ENCODE data around the gene HINT3. TPM values are rescaled to one million over a fixed set of nuclear protein-coding genes. Genes with fewer than 3 reads are reported as not detected.

Gene HINT3
- total RNA-seq, 4 donors from 2014 or later, result 9.9 to 18.2 (median 11.5) TPM

DNA sequence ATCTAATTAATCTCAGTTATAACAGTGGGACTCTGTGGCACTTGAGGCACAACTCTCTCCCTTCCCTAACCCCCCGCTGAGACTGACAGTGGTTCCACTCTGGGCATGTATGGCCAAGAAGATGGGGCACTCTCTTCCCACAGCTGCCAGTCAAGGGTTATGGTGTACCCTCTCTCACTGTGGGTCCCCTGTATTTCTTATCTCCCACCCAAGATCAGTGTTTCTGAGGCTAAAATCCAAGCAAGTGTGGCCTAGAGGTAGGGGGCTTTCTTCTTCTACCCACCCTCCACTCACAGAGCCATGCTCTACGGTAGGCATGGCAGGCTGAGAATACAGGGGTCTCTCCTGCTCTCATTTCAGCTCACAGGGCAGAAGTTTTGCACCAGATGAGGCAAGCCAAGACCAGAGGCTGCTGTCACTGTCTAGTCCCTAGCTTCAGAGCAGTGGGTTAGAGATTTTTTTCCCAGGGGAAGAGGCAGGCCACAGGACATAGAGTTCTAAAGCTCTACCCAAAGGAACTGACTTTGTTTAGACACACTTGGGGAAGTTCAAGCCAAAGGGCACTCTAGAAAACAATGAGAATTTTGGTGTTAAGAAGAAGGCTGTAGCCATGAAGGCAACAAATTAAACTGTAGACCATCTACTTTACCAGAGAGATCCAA lies 31.7 kb upstream of the HINT3 start:
- peaks cover 0 to 55% (median 0%) of the 10 kb centered on the region in 3 donors for H3K36me3 ChIP-seq
- no peaks in the 10 kb centered on the region for H3K27me3 ChIP-seq
- H3K27ac ChIP-seq, result peak overlapping the region in 1 of 4 donors; percentile 11
- no peak for DNase-seq
- no peaks in the 10 kb centered on the region for H3K9me3 ChIP-seq
- no peak overlapping the region for H3K4me3 ChIP-seq
- TF ChIP-seq CTCF (IDR thresholded peaks at IDR 0.05), result no peak
- peaks cover 0 to 15% (median 0%) of the 10 kb centered on the region in 4 donors for H3K4me1 ChIP-seq

DNA sequence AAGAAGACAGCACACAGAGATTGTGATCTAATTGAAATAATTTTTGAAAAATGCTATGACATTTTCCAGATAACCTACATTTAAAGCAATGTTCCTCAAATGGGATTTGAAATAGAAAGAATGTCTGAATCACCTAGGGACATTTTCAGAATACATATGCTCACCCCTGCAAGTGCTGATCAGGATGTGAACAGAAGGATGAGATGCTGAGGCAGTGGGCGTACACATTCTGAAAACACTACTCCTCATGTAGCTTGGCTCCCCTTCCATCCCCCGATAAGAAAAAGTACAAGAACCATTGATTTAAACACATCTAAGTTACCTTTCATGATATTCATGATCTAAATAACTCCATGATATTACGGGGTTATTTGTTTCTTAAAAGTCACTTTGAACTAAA lies 29.9 kb upstream of the HINT3 start:
- H3K9me3 ChIP-seq, result no peaks in the 10 kb centered on the region
- TF ChIP-seq CTCF (IDR thresholded peaks at IDR 0.05), result no peak
- no peak for TF ChIP-seq POLR2A (IDR thresholded peaks at IDR 0.05)
- no peak for DNase-seq
- H3K27me3 ChIP-seq, result no peaks in the 10 kb centered on the region
- H3K27ac ChIP-seq, result no peak overlapping the region
- H3K4me1 ChIP-seq, result peaks cover 0 to 8% (median 0%) of the 10 kb centered on the region in 4 donors
- peaks cover 0 to 49% (median 0%) of the 10 kb centered on the region in 3 donors for H3K36me3 ChIP-seq
- no peak overlapping the region for H3K4me3 ChIP-seq

DNA sequence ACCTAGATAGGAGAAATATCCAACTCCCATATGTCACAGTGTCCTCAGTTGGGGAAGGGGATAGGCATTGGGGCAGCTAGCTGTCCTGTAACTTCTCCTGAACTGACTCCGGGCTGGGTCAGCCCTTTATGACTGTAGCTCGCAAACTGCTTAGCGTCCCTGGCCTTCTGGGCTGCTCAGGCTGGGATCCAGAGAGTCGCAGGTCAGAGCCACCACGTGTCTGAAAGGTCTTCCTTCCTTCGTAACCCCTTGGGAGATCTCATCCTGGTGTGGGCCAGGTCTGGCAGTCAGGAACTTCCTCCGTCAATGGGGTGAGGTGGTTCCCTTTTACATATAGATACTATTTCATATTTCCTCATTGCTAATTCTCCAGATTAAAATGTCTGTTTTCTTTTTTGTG lies 28.8 kb upstream of the HINT3 start:
- Histone ChIP-seq H3K27me3 (no peaks in the 10 kb centered on the region), H3K36me3 (peaks cover 0 to 40% (median 0%) of the 10 kb centered on the region in 3 donors), H3K4me3 (no peak overlapping the region), H3K4me1 (peaks cover 0 to 8% (median 0%) of the 10 kb centered on the region in 4 donors), H3K27ac (no peak overlapping the region), H3K9me3 (no peaks in the 10 kb centered on the region)
- TF ChIP-seq POLR2A (IDR thresholded peaks at IDR 0.05) (no peak), CTCF (IDR thresholded peaks at IDR 0.05) (no peak)
- no peak for DNase-seq

DNA sequence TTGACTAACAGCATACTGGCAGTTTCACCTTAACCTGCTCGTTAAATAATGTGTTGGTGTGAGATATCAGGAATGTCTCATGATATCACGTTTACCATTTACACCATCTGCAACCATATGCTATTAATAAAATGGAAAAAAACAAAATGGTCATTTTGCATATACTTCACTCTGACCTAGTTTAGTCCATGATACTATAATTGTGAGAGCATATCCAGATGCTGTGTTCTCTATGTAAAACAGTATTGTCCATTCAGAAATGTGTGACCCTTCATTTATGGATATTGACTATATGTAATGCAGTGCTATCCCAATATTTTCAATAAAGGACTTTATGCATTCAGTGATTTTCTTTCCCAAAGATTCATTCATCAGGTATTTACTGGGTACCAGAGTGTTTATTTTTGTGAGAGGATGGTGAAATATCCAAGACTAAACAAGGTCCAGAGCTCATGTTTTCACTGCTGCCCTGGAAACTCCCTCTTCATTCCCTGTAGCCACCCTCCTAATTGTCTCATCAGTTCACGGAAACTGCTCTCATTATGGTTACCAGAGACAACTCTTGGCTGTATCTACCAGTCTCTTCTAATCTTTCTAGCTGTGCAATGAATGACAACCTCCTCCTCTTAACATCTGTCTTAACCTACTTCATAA lies 25.7 kb upstream of the HINT3 start:
- TF ChIP-seq POLR2A (IDR thresholded peaks at IDR 0.05), result no peak
- TF ChIP-seq CTCF (IDR thresholded peaks at IDR 0.05), result no peak
- no peaks in the 10 kb centered on the region for H3K27me3 ChIP-seq
- H3K9me3 ChIP-seq, result no peaks in the 10 kb centered on the region
- H3K4me3 ChIP-seq, result no peak overlapping the region
- DNase-seq, result no peak
- no peak overlapping the region for H3K27ac ChIP-seq
- no peaks in the 10 kb centered on the region for H3K4me1 ChIP-seq
- H3K36me3 ChIP-seq, result peaks cover 0 to 17% (median 0%) of the 10 kb centered on the region in 3 donors

DNA sequence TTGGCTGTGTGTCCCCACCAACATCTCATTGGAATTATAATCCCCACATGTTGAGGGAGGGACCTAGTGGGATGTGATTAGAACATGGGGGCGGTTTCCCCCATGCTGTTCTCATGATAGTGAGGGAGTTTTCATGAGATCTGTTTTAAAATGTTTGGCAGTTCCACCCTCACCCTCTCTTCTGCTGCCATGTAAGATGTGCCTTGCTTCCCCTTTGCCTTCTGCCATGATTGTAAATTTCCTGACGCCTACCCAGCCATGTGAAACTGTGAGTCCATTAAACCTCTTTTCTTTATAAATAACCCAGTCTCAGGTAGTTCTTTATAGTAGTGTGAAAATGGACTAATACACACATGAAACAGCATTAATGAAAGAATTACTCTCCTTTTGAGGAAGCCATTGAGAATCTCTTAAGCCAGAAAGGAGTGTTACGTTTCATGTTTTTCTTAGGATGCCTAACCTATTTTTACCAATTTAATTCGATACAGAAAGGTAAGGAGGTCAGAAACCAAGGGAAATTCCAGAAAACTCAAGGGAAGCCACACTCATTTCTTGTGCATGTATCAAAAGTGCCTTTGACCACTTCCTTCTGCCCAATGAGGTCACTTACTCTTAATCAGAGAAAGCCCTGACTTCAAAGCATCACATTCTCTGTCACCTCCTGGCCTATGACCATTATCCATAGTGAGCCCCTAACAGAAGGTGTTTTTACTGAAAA lies 24.7 kb upstream of the HINT3 start:
- H3K9me3 ChIP-seq, result no peaks in the 10 kb centered on the region
- TF ChIP-seq CTCF (IDR thresholded peaks at IDR 0.05), result no peak
- no peak for TF ChIP-seq POLR2A (IDR thresholded peaks at IDR 0.05)

More for the DNA sequence above, 24.7 kb upstream of the HINT3 start:
- no peak for DNase-seq
- Histone ChIP-seq H3K4me3 (no peak overlapping the region), H3K36me3 (peaks cover 0 to 15% (median 0%) of the 10 kb centered on the region in 3 donors), H3K27me3 (no peaks in the 10 kb centered on the region), H3K4me1 (no peaks in the 10 kb centered on the region), H3K27ac (no peak overlapping the region)
